ENCODE results near the gene LY86.
A peak's percentile ranks its signal among the peaks of the same experiment; 100 is the strongest.

Gene LY86

DNA sequence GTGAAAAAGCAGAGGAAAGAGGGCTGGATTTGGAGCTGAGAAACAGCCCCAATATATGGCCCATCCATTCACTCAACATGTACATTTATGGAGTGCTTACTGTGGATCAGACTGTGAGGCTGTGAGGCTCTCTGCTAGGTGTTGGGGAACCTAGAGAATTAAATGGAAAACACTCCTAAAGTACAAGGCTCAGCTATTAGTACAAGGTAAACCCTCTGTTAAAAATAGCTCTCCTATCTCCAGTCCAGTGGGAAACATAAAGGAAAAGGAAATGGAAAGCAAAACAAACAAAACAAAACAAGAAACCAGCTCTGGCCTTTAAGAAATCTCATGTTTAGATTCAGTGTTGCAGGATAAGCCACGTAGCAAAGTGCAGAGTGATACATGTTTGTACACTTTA, 35.0 kb downstream of the LY86 start:
- DNase-seq (ENCODE audit: low read depth): no peak

DNA sequence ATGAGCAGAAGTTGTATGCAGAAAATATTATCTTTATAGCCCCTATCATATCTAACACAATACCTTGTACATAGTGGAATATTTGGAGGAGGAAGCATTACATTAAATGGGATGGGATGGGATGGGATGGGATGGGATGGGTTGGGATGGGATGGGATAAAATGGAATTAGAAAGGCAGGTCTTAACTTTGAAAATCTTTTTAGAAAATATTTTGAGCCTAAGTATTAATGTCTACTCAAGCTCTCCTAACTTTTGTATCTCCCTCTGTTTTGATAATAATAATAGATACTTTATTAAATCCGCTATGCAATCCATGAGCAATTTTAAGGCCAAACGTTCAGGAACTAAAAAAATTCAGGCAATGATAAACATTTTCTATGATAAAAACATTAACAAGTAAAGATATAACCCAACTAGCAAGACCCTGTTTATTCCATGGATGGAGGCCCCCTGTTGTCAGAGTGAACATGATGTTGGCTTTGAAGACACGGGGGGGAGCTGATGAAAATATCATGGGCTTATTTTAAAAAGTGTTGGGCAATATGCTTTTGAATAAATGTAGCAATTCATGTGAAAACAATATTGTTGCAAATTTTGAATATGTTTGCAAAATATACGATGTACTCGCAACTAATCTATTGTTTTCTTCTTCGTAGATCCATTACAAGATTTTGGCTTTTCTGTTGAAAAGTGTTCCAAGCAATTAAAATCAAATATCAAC, 35.9 kb downstream of the LY86 start:
- DNase-seq (ENCODE audit: low read depth): no peak

DNA sequence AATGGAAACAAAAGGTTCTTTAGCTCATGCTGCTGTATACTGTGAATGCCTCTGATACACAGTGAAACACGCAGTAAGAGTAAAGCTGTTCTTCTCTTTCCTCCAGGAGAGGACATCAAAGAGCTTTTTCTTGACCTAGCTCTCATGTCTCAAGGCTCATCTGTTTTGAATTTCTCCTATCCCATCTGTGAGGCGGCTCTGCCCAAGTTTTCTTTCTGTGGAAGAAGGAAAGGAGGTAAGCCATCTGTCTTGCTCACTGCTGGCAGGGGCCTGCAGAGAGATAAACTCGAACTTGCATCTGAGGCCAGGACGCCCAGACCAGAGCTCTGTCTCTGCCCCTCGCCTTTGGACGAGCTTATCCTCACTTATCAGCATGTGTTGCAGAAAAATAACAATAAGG, 37.7 kb downstream of the LY86 start:
- no peak for DNase-seq (ENCODE audit: low read depth)

DNA sequence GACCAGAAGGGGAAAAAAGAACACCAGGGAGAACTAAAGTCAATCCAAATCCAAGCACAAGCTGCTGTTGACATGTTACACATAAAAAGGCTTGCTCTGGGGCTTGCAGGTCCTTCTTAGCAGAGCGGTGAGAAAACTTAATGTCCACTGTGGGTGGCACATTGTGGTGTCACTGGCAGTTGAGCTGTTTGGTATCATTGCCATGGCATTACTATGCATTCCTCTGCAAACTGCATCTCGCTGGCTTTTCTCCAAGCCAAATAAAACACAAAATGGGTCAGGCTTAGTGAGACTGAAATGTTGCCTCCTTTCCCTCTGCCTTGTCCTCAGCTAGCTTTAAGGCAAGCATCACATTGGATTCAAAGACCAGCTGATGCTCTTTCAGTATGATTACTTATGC, 40.9 kb downstream of the LY86 start:
- peak; percentile 7 for DNase-seq (ENCODE audit: low read depth)

DNA sequence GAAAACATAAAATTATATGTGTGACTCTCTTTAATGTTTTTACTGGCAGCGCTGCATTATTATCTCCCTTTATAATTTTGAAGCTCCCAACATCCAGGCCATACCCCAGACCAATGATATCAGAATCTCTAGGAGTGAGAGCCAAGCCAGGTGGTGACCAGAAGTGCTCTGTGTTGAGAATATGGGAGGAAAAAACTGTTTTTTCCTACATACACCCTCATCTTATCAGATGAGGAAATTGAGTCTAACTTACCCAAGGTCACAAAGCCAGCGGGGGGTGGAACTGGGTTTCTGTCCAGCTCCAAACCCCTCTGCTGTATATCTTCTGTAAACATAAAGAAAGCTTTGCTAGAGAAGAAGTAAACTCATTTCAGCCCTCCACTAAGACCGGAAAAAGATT, 42.5 kb downstream of the LY86 start:
- DNase-seq (ENCODE audit: low read depth): no peak

DNA sequence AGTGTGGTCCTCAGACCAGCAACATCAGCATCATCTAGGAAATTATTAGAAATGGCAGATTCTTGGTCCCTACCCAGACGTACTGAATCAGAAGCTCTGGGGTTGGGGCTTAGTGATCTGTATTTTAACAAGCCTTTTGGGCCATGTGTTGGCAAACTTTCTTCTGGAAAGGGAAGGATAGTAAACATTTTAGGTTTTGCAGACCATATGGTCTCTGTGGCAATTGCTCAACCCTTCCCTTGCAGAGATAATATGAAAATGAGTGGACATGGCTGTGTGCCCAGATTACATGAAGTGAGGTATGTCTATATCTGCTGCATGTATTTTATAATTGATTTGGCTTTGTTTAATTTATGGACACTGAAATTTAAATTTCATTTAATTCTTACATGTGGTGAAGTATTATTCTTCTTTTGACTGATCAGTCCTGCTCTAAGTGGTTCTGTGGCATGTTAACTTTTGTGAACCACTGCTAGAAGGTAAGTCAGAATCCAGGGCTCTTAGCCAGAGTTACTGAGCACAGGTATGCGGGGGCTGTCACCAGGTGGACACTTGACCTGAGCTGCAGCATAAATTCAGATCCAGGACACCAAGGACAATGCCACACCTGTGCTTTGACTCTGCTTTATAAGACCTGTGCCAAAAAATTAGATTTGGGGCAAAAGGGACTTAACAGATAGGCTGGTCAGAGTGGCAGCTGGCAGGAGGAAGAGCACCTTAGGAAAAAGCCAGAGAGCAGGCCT, 43.2 kb downstream of the LY86 start:
- peak; percentile 44 for DNase-seq (ENCODE audit: low read depth)

DNA sequence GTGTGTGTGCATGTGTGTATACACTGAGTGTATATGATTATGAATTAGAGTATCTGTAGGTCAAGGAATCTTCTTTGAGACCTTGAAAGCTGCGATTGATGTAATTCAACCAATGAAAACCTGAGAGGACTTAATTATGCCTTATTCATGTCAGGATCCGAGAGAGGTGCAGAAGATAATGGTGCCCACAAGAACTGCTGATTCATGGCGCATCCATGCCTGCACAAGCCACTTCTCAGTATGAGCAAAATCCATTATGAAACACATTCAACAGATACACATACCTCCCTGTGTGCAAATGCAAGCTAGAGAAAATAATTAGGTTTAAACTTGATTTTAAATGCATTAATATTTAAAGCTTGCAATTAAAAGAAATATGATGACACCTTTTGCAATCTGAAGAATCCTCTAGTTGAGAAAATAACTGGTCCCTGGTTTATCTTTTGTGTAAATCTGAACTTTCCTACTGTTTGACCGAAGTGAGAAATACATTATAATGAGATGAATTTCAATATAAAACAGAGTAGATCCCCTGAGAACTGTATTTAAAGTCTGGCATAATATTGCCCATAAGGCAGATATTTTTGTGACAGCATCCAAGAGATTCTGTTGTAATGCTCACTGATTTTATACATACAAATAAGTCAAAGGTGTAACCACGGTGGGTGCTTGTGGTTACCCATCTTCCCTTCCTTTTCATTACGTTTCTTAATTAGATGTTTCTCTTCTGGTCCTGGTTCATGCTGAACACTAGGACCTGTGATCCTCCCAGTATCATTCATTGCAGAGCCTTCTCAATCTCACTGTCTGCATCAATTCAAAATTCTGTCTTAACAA, 45.6 kb downstream of the LY86 start:
- DNase-seq (ENCODE audit: low read depth): no peak

DNA sequence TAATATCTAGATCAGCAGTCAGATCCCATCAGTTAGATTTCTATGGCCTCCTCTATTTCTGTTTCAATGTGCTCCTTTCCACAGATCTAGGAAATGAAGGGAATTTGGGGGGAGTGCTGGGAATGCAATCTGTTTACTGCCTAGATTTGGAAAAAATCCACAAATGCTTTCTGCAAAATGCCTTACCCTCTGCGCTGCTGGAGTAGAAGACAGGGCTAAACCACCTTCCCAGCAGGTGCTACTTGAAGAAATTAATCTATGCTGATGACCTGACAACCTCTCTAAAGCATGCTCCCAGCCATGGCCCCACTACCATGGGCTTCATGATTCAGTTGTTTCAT, 46.2 kb downstream of the LY86 start:
- DNase-seq (ENCODE audit: low read depth): no peak

DNA sequence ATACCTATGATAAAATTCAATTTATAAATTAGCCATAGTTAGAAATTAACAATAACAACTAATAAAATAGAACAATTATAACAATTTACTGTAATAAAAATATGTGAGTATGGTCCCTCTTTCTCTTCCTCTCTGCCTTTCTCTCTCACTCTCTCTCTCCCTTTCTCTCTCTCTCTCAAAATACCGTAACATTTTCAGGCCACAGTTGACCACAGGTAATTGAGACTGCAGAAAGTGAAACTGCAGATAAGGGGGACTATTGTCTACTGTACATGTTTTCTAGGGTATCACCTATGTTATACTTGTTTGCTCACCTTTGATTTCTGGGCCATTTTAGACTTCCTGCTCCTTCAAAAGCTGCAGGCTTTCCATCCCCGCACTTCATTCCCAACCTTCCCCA, 46.8 kb downstream of the LY86 start:
- no peak for DNase-seq (ENCODE audit: low read depth)

DNA sequence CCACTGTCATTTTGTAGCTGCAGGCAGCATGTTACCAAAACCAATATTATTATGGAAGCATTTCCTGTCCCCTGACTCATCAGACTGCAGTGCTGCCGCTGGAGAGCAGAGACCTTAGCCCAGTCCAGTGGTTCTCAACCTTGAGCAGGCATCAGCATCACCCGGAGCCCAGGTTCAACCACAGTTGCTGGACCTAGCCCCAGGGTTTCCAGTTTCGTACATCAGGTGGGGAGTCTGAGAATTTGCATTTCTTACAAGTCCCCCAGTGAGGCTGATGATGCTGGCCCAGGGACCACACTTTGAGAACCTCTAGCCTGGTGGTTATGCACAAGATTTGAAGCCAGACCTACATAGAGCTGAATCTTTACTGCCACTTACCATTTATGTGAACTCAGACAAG, 47.3 kb downstream of the LY86 start:
- no peak for DNase-seq (ENCODE audit: low read depth)

DNA sequence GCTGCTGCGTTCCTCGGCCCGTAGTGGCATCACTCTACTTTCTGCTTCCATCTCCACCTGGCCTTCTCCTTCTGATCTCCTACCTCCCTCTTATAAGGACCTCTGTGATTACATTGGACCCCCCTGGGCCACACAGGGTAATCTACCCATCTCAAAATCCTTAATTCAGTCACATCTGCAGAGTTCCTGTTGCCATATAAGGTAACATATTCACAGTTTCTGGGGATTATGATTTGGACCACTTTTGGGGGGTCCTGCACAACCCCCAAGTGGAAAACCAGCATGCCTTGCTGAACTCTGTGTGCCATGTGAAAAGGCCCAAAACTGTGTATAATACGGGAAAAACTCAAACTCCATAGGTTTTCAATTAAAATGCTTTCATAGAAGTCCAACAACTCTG, 51.1 kb downstream of the LY86 start:
- DNase-seq (ENCODE audit: low read depth): no peak

DNA sequence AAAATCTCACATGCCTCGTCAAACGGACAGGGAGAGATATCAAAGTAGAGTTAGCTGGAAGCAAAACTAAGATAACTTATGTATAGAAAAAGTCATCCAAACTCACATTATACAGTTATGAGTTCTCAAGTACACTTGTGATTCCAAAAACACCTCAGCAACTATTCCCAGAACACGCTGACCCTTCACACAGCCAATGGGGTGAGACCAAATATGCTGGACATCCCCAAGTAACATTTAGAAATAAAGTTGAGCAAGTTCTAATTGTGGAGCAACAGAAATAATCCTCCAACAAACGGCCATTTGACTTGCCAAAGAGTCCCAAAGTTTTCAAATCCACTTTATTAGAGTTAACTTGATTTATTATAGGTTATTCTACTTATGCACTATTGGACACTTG, 52.4 kb downstream of the LY86 start:
- no peak for DNase-seq (ENCODE audit: low read depth)

DNA sequence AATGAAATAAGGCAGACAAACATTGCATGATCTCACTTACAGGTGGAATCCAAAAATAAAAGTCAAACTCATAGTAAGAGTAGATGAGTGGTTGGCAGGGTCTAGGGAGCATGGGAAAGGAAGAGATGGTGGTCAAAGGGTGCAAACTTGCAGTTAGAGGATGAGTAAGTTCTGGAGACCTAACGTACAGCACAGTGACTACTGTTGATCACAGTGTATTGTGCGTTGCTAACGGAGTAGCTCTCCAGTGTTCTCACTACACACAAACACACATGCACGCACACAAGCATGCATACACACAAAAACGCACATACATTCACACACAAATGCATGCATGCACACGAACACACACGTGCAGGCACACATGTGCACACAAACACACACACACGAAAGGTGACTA, 54.9 kb downstream of the LY86 start:
- DNase-seq (ENCODE audit: low read depth): no peak

DNA sequence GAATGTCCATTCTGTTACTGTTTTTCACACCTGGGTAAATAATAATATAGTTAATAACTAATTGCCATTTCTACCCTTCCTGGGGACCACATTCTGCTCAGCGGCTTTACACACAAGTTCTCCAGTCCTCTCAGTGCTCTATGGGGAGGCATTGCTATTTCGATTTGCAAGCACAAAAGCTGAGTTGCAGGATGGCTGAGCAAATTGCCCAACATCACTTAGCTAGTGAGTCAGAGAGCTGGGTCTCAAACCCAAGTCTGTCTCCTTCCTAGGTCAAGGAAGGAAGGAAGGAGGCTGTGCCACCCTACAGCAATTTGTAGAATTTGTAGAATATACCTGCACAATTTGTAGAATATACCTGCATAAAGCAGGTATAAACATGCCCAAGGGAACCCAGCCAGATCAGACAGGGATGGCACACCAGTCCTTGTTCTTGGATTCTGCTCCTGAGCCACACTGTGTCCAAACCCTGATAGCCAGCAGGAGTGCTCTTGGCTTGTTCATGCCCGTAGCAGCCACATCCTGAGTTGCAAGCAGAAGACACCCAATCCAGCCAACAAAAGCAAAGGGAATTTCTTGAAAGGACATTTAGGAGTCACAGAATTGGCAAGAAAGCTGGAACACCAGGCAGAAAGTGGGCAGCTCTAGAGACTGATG, 56.9 kb downstream of the LY86 start:
- DNase-seq (ENCODE audit: low read depth): no peak

DNA sequence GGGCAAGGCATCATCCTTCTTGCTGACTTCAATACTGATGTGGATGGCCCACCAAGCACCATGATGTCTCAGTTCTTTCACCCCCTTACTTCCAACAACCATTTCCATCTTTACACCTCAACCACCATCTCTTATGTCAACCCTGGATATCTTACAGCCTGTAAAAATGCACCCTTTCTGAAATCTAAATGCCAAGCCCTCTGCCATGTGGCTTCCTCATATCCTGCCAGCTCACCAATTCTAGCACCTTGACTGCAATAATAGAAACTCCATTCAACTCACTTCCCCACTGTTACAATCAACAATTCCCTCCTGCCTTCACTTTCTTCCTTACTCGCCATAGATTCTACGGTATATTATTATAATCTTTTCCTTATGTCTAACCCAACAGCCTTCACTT, 57.9 kb downstream of the LY86 start:
- no peak for DNase-seq (ENCODE audit: low read depth)

DNA sequence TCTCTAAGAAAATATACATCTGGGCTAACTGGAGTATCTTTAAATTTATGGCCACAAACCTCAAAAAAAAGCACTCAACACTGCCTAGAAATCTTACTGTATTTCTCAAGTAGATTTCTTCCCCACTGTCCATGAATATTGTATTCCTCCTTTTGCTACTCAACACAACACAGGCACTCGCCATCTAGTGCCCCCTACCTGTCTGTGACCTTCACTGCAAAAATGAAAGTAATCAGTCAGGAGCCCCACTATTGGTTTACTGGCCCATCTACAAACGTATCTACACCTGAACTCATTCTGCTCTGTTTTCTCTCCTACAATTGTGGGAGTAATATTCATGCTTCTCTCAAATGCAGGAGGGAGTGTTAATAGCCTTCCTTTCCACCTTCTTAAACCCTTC, 58.3 kb downstream of the LY86 start:
- DNase-seq (ENCODE audit: low read depth): no peak

DNA sequence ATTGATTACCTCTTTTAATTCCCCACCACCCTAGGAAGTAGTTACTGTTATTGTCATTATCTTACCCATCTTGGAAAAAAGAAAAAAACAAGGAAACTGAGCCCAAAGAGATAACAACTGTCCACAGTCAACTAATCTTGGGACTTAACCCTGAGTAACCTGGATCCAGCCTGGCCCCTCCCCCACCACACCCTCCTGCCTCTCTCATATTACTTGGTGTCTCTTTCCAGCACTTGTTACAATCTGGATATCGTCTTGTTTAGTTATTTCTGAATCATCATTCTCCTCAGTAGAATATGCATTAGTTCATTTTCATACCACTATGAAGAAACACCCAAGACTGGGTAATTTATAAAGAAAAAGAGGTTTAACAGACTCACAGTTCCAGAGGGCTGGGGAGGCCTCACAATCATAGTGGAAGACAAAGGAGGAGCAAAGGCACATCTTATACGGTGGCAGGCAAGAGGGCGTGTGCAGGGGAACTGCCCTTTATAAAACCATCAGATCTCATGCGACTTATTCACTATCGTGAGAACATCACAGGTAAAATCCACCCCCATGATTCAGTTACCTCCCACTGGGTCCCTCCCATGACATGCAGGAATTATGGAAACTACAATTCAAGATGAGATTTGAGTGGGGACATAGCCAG, 60.3 kb downstream of the LY86 start:
- DNase-seq (ENCODE audit: low read depth): no peak

DNA sequence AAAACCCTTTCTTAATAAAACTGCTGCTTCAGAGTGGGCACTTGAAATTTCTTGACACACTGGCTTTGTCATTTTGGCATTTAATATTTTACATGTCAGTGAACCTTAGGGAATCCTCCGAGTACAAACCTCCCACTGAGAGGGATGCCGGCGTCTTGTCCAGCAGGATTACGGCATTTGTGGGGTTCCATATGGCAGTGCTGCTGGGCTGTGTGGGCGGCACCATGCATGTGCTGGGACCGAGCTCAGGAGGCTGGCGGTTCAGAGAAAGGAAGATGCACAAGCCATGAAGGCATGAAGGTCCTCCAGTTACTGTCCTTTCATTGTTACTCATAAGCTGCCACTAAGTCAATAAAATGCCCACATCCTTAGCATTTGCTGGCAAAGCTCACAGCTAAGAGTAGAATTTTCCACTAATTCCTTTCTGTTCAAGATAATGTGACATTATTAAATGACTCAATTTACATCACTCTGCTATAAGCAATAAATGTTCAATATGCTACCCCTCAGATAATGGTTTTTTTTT, 61.4 kb downstream of the LY86 start:
- DNase-seq (ENCODE audit: low read depth): no peak

DNA sequence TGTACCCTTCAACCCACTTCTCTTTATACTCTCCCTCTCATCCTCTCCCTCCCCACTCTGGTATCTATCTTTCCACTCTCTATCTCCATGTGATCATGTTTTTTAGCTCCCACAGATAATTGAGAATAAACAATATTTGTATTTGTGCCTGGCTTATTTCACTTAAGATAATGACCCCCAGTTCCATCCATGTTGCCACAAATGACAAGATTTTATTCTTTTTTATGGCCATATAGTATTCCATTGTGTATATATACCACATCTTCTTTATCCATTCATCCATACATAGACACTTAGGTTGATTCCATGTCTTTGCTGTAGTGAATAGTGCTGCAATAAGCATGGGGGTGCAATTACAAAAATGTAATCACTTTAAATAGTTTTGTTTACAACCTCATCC, 62.3 kb downstream of the LY86 start:
- DNase-seq (ENCODE audit: low read depth): no peak

DNA sequence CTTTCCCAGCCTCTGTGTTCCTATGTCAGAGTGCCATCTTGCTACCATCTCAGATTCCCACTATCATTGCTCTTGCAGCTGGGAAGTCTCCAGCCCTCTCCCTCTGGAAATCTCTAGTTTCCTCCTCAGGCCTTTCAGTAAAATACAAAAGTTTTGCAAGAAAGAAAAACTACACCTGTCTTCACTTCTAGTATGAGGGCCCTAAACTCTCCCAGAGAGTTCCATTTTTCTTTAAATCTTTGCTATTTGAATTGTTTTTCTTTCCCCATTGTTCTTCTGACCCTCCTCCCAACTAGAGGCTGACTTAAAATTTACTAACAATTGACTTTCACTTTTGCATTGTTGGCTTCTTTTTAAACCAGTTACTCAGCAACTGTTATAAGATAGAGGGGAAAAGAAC, 62.8 kb downstream of the LY86 start:
- DNase-seq (ENCODE audit: low read depth): no peak

DNA sequence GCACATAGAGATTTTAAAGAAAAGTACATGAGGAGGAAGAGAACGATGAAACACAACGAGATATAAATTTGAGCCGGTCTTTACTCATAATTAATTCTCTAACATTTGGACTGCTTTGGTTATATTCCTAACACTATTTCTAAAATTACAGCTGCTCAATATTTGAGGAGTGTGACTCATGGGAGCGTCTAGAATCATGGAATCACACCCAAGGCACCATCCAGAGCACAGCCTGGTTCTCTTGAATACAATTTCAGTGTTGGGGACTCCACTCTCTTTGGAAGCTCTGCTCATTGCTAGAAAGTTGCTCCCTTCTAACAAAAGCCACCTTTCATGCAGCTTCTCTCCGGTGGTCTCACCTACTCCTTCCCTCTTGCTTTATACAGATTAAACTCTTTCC, 64.4 kb downstream of the LY86 start:
- DNase-seq (ENCODE audit: low read depth): no peak
